SJSA1 (cell line): Measurements from ENCODE around the gene CDCA7. TPM values are rescaled to one million over a fixed set of nuclear protein-coding genes. Genes with fewer than 3 reads are reported as not detected.
A peak's percentile ranks its signal among the peaks of the same experiment; 100 is the strongest.

Experiments used
- DNase-seq, 2 experiments: peaks; one replicate each; pipeline ENCODE4 v3.0.0-alpha.2; 2015 to 2020; ENCODE audit warnings: low spot score in 2 of 2, low read depth in 1 of 2
- H3K27ac ChIP-seq: fragments of 250-450 bp; sonication (Bioruptor Pico); 2 replicates; pipeline ENCODE4 v1.5.1; 2020; ENCODE audit warnings: mild to moderate bottlenecking, moderate library complexity
- H3K27me3 ChIP-seq: fragments of 250-450 bp; sonication (Bioruptor Pico); replicated peaks from 2 replicates; pipeline ENCODE4 v1.5.1; 2020; ENCODE audit warnings: mild to moderate bottlenecking, moderate library complexity
- H3K36me3 ChIP-seq: fragments of 250-450 bp; sonication (Bioruptor Pico); 2 replicates; pipeline ENCODE4 v1.5.1; 2020; ENCODE audit warnings: mild to moderate bottlenecking
- H3K4me1 ChIP-seq: fragments of 250-450 bp; sonication (Bioruptor Pico); replicated peaks from 2 replicates; pipeline ENCODE4 v1.6.1; 2021; ENCODE audit warnings: mild to moderate bottlenecking
- H3K4me3 ChIP-seq: fragments of 250-450 bp; sonication (Bioruptor Pico); 2 replicates; pipeline ENCODE4 v1.5.1; 2020; ENCODE audit warnings: mild to moderate bottlenecking
- H3K9me3 ChIP-seq: fragments of 250-450 bp; sonication (Bioruptor Pico); replicated peaks from 2 replicates; pipeline ENCODE4 v1.5.1; 2020; ENCODE audit warnings: mild to moderate bottlenecking
- total RNA-seq: library from RNA; depleted of rRNA; stranded (reverse); fragments of >200 nt; shearing (Covaris generic); gene quantifications from 2 replicates; pipeline ENCODE4 v1.2.3, GENCODE V29; 2014

Gene CDCA7
- total RNA-seq, 1 experiment from 2014 or later, result 60.7 TPM

GRCh38 chr2:173349287-173349686 is 5.4 kb upstream of the CDCA7 start:
- Histone ChIP-seq H3K36me3 (no peaks in the 10 kb centered on the region), H3K27me3 (no peaks in the 10 kb centered on the region), H3K4me1 (peaks cover 6% of the 10 kb centered on the region), H3K4me3 (no peak overlapping the region), H3K27ac (no peak overlapping the region), H3K9me3 (no peaks in the 10 kb centered on the region; the same call in 1 of the 2 replicates)
- no peak for DNase-seq

- DNase-seq, result no peak
- peaks cover 6% of the 10 kb centered on the region for H3K4me1 ChIP-seq
- H3K4me3 ChIP-seq, result no peak overlapping the region
- no peaks in the 10 kb centered on the region; the same call in 1 of the 2 replicates for H3K9me3 ChIP-seq
- H3K36me3 ChIP-seq, result peaks cover 7% of the 10 kb centered on the region
- no peak overlapping the region for H3K27ac ChIP-seq
- H3K27me3 ChIP-seq, result no peaks in the 10 kb centered on the region
Observed at GRCh38 chr2:173350383-173350782, 4.3 kb upstream of the CDCA7 start.

DNA sequence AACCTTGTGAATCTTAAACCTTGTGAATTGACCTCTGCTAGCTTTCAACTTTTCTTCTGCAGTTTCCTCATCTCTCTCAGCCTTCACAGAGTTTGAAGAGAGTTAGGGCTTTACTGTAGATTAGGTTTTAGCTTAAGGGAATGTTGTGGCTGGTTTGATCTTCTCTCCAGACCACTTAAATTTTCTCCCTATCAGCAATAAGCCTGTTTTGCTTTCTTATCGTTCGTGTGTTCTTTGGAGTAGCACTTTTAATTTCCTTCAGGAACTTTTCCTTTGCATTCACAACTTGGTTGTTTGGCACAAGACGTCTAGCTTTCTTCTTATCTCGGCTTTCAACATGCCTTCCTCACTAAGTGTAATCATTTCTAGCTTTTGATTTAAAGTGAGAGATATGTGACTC is 2.8 kb upstream of the CDCA7 start:
- Histone ChIP-seq H3K4me3 (no peak overlapping the region), H3K27ac (no peak overlapping the region), H3K9me3 (no peaks in the 10 kb centered on the region; the same call in 1 of the 2 replicates), H3K27me3 (no peaks in the 10 kb centered on the region), H3K36me3 (peaks cover 18% of the 10 kb centered on the region), H3K4me1 (peaks cover 18% of the 10 kb centered on the region)
- DNase-seq, result no peak

- no peaks in the 10 kb centered on the region for H3K27me3 ChIP-seq
- H3K27ac ChIP-seq, result peak overlapping the region; percentile 98; the same call in 1 of the 2 replicates
- peaks cover 19% of the 10 kb centered on the region for H3K4me1 ChIP-seq
- peak overlapping the region; percentile 86 for H3K4me3 ChIP-seq
- no peak for DNase-seq
- H3K36me3 ChIP-seq, result peaks cover 27% of the 10 kb centered on the region
- no peaks in the 10 kb centered on the region for H3K9me3 ChIP-seq
Observed at GRCh38 chr2:173353556-173353955, 1.1 kb upstream of the CDCA7 start.

GRCh38 chr2:173354073-173354581 is 545 bp upstream of the CDCA7 start:
- Histone ChIP-seq H3K36me3 (peaks cover 33% of the 10 kb centered on the region), H3K27me3 (no peaks in the 10 kb centered on the region), H3K27ac (peak overlapping the region; percentile 98), H3K4me1 (peaks cover 19% of the 10 kb centered on the region), H3K9me3 (no peaks in the 10 kb centered on the region), H3K4me3 (peak overlapping the region; percentile 86)
- DNase-seq, result peak in 1 of 2 experiments; percentile 68

- Histone ChIP-seq H3K4me3 (peak overlapping the region; percentile 86), H3K27ac (peak overlapping the region; percentile 98), H3K9me3 (no peaks in the 10 kb centered on the region), H3K27me3 (no peaks in the 10 kb centered on the region), H3K36me3 (peaks cover 44% of the 10 kb centered on the region), H3K4me1 (peaks cover 25% of the 10 kb centered on the region)
- peak; percentile 80 to 82 for DNase-seq
Observed at GRCh38 chr2:173355132-173355865, 627 bp downstream of the CDCA7 start.

- Histone ChIP-seq H3K27me3 (no peaks in the 10 kb centered on the region), H3K4me3 (peak overlapping the region; percentile 86), H3K9me3 (no peaks in the 10 kb centered on the region), H3K36me3 (peaks cover 51% of the 10 kb centered on the region), H3K27ac (peak overlapping the region; percentile 98), H3K4me1 (peaks cover 25% of the 10 kb centered on the region)
- peak in 1 of 2 experiments; percentile 62 for DNase-seq
Observed at GRCh38 chr2:173355866-173356508, 1.3 kb downstream of the CDCA7 start.

GRCh38 chr2:173357346-173357745 is 2.7 kb downstream of the CDCA7 start:
- DNase-seq, result no peak
- Histone ChIP-seq H3K27ac (no peak overlapping the region), H3K36me3 (peaks cover 53% of the 10 kb centered on the region), H3K27me3 (no peaks in the 10 kb centered on the region), H3K4me3 (no peak overlapping the region), H3K4me1 (peaks cover 25% of the 10 kb centered on the region), H3K9me3 (no peaks in the 10 kb centered on the region)

GRCh38 chr2:173358616-173359015 is 3.9 kb downstream of the CDCA7 start:
- Histone ChIP-seq H3K36me3 (peaks cover 64% of the 10 kb centered on the region), H3K27me3 (no peaks in the 10 kb centered on the region), H3K27ac (no peak overlapping the region), H3K4me3 (no peak overlapping the region), H3K4me1 (peaks cover 23% of the 10 kb centered on the region), H3K9me3 (no peaks in the 10 kb centered on the region)
- no peak for DNase-seq

DNA sequence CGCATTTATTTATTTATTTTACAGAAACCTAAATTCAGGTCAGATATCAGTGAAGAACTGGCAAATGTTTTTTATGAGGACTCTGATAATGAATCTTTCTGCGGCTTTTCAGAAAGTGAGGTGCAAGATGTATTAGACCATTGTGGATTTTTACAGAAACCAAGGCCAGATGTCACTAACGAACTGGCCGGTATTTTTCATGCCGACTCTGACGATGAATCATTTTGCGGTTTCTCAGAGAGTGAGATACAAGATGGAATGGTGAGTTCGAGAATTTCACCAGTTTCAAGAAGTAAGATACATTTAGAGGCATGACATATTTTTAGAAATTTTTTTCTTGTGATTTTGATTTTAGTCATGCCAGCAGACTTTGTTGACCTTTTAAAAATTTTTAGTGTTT is 4.6 kb downstream of the CDCA7 start:
- H3K27ac ChIP-seq, result no peak overlapping the region
- no peak for DNase-seq
- no peaks in the 10 kb centered on the region for H3K9me3 ChIP-seq
- no peak overlapping the region for H3K4me3 ChIP-seq
- no peaks in the 10 kb centered on the region for H3K27me3 ChIP-seq
- peaks cover 18% of the 10 kb centered on the region for H3K4me1 ChIP-seq
- peaks cover 70% of the 10 kb centered on the region for H3K36me3 ChIP-seq

DNA sequence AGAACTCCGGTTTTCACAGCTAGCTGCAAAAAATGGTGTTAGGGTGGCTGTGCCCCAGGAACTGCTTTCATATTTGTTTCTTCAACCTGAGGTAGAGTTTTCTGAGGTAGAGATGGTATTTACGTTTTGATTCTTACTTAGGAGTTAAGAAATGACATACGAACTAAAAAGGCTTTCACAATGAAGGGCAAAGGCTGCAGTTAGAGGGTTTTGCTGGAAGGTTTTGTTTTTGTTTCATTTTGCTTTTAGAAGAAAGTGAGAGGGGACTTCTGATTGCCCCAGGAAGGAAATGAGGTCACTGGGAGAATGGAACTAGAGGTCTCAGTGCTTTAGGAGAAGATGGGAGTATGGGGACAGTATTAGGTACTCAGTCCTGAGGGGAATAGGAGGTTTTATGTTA is 15.5 kb downstream of the CDCA7 start:
- Histone ChIP-seq H3K27ac (no peak overlapping the region), H3K9me3 (0 out of 2 replicates have a peak, but pooled peaks cover 2% of the 10 kb centered on the region), H3K4me1 (no peaks in the 10 kb centered on the region), H3K4me3 (no peak overlapping the region), H3K27me3 (no peaks in the 10 kb centered on the region), H3K36me3 (peaks cover 74% of the 10 kb centered on the region)
- no peak for DNase-seq

DNA sequence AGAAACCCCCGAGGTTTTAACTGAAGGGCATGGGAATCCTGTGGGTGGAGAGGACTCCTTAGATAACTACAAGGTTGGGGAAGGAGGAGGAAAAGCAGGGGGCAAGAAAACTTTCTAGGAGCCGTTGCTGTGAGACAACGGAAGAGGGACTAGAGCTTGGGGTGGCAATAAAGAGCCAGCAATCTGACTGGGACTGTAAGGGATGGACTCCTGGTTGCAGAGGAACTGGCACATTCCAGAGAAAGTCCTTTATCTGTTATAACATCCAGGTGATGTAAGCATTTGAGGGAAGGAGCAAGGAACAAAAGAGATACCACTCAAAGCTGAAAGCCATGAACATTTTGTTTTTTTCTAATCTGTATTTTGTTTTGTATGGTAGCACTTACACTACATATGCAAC is 16.4 kb downstream of the CDCA7 start:
- H3K9me3 ChIP-seq, result 0 out of 2 replicates have a peak, but pooled peaks cover 2% of the 10 kb centered on the region
- peaks cover 66% of the 10 kb centered on the region for H3K36me3 ChIP-seq
- no peak overlapping the region for H3K4me3 ChIP-seq
- H3K4me1 ChIP-seq, result no peaks in the 10 kb centered on the region
- H3K27me3 ChIP-seq, result no peaks in the 10 kb centered on the region
- no peak overlapping the region for H3K27ac ChIP-seq
- DNase-seq, result no peak

- Histone ChIP-seq H3K27me3 (no peaks in the 10 kb centered on the region), H3K4me1 (no peaks in the 10 kb centered on the region), H3K27ac (no peak overlapping the region), H3K9me3 (0 out of 2 replicates have a peak, but pooled peaks cover 2% of the 10 kb centered on the region), H3K4me3 (no peak overlapping the region), H3K36me3 (peaks cover 43% of the 10 kb centered on the region)
- DNase-seq, result no peak
Observed at GRCh38 chr2:173373290-173373689, 18.6 kb downstream of the CDCA7 start.

DNA sequence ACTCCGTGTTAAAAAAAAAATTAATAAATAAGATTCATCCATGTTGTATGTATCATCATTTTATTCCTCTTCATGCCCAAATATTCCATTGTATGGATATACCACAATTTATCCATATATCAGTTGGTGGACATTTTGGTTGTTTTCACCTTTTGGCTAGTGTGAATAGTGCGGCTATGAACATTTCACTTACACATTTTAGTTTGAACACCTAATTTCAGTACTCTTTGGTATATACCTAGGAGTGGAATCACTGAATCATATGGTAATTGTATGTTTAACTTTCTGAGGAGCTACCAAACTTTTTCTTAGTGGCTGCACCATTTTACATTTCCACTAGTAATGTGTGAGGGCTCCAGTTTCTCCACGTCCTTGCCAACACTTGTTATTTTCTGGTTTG is 20.0 kb downstream of the CDCA7 start:
- no peak overlapping the region for H3K4me3 ChIP-seq
- peaks cover 30% of the 10 kb centered on the region for H3K36me3 ChIP-seq
- DNase-seq, result no peak
- H3K27ac ChIP-seq, result no peak overlapping the region
- H3K27me3 ChIP-seq, result no peaks in the 10 kb centered on the region
- H3K4me1 ChIP-seq, result no peaks in the 10 kb centered on the region
- H3K9me3 ChIP-seq, result 0 out of 2 replicates have a peak, but pooled peaks cover 2% of the 10 kb centered on the region
